ENCODE results near the gene ZFR.
A peak's percentile ranks its signal among the peaks of the same experiment; 100 is the strongest.

The ZFR gene

GRCh38 chr5:32445287-32445758 is 783 bp upstream of the ZFR start:
- in situ Hi-C loops (cut with HindIII; ENCODE audit: low sequenced_read_pairs): no loop called here
- TF ChIP-seq, protein P1, sequence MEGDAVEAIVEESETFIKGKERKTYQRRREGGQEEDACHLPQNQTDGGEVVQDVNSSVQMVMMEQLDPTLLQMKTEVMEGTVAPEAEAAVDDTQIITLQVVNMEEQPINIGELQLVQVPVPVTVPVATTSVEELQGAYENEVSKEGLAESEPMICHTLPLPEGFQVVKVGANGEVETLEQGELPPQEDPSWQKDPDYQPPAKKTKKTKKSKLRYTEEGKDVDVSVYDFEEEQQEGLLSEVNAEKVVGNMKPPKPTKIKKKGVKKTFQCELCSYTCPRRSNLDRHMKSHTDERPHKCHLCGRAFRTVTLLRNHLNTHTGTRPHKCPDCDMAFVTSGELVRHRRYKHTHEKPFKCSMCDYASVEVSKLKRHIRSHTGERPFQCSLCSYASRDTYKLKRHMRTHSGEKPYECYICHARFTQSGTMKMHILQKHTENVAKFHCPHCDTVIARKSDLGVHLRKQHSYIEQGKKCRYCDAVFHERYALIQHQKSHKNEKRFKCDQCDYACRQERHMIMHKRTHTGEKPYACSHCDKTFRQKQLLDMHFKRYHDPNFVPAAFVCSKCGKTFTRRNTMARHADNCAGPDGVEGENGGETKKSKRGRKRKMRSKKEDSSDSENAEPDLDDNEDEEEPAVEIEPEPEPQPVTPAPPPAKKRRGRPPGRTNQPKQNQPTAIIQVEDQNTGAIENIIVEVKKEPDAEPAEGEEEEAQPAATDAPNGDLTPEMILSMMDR (IDR thresholded peaks at IDR 0.05; ENCODE audit: low read depth, low read length, missing control alignments): no peak
- peak overlapping the region; percentile 71 for H3K4me3 ChIP-seq (ENCODE audit: low read depth, low read length)
- no peak for DNase-seq (ENCODE audit: low read depth)

DNA sequence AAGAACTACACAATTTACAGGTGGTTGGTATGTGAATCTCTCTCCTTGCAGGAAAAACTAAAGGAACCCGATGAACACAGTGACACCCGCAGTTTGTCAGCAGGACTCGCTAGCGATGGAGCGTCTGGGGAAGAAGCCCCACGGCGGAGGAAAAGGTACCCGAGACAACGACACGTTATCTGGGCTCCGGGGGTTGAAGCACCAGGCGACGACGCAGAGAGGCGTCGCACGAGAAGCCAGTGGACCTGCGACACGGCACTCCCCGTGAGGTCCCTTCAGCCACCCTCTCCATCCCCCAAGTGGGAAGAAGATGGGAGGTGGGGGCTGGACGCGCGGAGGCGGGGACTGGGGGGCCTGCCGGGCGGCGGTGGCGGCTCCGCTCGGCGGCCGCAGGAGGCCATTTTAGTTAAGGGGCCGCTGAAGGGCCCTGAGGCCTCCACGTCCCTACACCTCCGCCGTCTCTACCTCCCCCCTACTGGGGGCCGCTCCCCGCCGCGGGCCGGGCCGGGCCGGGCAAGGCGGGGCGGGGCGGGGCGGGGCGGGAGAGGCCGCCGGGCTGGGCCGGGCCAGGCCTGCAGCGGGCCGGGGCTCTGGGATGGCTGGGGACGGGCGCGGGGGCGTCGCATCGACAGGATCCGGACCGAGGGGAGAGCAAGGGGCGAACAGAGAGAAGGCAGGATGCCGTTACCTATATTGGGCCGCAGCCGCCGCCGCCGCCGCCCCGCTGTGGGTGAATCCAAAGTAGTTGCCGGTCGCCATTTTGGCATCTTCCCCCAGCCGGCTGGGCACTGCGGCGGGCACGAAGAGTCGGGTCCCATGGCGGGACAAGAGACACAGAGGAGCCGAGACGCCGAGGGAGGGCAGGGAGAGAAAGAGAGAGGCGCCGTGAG is 754 bp downstream of the ZFR start:
- in situ Hi-C loops (cut with HindIII; ENCODE audit: low sequenced_read_pairs): no loop called here
- TF ChIP-seq, protein P1 (IDR thresholded peaks at IDR 0.05; ENCODE audit: low read depth, low read length, missing control alignments): no peak
- H3K4me3 ChIP-seq (ENCODE audit: low read depth, low read length): peak overlapping the region; percentile 71
- no peak for DNase-seq (ENCODE audit: low read depth)

DNA sequence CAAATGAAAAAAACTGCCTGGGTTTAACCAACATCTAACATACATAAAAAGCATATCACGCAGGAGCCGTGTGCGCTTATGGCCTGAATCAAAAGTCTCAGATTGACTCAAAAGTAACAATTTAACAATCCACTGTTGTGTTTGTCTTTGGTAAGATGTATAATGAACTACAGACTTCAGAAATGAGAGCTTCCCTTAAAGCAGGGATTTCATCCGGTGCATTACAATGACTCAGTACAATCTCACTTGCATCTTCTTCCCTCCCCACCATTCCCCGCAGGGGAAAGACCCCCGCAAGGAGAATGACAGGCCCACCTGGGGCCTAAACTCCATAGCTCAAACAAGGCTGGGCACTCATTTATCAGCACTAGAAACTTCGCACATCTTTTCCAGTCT is 1.4 kb downstream of the ZFR start:
- in situ Hi-C loops (cut with HindIII; ENCODE audit: low sequenced_read_pairs): no loop called here
- DNase-seq (ENCODE audit: low read depth): no peak
- TF ChIP-seq, protein P1 (IDR thresholded peaks at IDR 0.05; ENCODE audit: low read depth, low read length, missing control alignments): no peak
- H3K4me3 ChIP-seq (ENCODE audit: low read depth, low read length): peak overlapping the region; percentile 71

DNA sequence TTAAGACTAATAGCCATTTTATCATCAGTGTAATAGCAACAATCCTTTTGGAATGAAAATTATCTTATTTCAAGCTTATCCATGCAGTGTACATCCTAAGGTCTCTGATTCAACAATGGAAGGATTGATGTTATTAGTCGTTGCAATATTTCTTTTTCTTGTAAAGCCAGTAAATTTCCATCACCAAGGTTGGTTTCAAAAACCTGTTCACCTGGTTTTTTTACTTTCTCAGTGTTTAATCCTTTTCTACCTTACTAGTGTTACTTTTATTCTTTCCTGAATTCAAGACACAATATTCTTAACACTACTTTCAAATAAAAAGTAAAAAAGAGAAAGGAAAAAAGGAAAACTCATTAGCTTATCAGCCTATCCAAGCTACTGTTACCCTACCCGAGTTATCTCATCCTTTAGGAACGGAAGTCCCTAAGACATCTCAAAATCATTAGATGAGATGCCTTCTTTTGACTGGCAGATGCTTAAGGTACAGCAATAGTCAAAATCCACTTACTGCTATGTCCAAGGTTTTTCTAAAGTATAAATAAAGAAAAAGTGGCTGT is 5.4 kb downstream of the ZFR start:
- in situ Hi-C loops (cut with HindIII; ENCODE audit: low sequenced_read_pairs): no loop called here
- DNase-seq (ENCODE audit: low read depth): no peak
- H3K4me3 ChIP-seq (ENCODE audit: low read depth, low read length): no peak overlapping the region
- TF ChIP-seq, protein P1 (IDR thresholded peaks at IDR 0.05; ENCODE audit: low read depth, low read length, missing control alignments): no peak

DNA sequence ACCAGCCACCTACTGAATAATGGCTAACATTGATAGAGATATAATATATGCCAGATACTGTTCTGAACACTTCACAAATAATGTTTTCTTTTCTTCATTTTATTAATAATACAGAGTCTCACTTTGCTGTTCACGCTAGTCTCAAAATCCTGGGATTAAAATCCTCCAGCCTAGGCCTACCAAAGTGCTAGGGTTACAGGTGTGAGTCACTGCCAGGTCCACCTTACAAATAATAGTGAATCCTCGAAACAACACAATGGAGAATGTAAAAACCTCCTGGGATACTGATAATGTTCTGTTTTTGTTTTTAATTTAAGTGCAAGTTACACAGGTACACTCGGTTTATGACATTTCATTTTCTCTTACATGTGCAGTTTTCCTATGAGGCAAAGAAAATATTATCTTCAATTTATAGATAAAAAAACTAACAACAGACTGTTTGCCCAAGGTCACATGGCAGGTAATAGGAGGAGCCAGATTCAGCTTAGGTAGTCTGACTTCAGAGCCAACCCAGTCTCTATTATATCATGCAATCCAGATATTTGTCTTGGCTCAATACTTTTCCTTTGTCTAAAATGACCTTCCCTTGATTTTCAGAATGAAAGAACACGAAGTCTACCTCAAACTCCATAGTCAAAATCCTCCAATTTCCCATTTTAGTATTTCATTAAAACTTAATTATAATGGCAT is 7.8 kb downstream of the ZFR start:
- TF ChIP-seq, protein P1 (IDR thresholded peaks at IDR 0.05; ENCODE audit: low read depth, low read length, missing control alignments): no peak
- H3K4me3 ChIP-seq (ENCODE audit: low read depth, low read length): no peak overlapping the region
- DNase-seq (ENCODE audit: low read depth): no peak
- in situ Hi-C loops (cut with HindIII; ENCODE audit: low sequenced_read_pairs): no loop called here

- DNase-seq (ENCODE audit: low read depth): no peak
- in situ Hi-C loops (cut with HindIII; ENCODE audit: low sequenced_read_pairs): no loop called here
- TF ChIP-seq, protein P1 (IDR thresholded peaks at IDR 0.05; ENCODE audit: low read depth, low read length, missing control alignments): no peak
Observed at GRCh38 chr5:32435383-32435782, 9.2 kb downstream of the ZFR start.

More at GRCh38 chr5:32435383-32435782, 9.2 kb downstream of the ZFR start:
- H3K4me3 ChIP-seq (ENCODE audit: low read depth, low read length): no peak overlapping the region
